Panc1 (cell line): ENCODE measurements around the gene CAMK2A.

Source experiments
- POLR2AphosphoS5 ChIP-seq: IDR thresholded peaks from 2 replicates; pipeline ENCODE4 v1.6.1; 2012; ENCODE audit warnings: mild to moderate bottlenecking, low read depth, low read length, moderate library complexity
- SIN3A ChIP-seq: IDR thresholded peaks from 2 replicates; pipeline ENCODE4 v1.6.1; 2012; ENCODE audit warnings: low read depth, mild to moderate bottlenecking, low read length, moderate library complexity, borderline replicate concordance; ENCODE audit not compliant: insufficient read depth
- TF ChIP-seq, protein P1 (sequence below): fragments of 450-650 bp; IDR thresholded peaks from 2 replicates; pipeline ENCODE4 v1.5.1; 2017; ENCODE audit warnings: mild to moderate bottlenecking
- TF ChIP-seq, protein P2 (sequence below), 2 experiments: IDR thresholded peaks; 2 replicates each; pipeline ENCODE4 v1.6.1; 2011 to 2012; ENCODE audit warnings: low read depth in 2 of 2, control low read depth in 1 of 2, low read length in 1 of 2, mild to moderate bottlenecking in 1 of 2, moderate library complexity in 1 of 2; ENCODE audit not compliant: insufficient read depth in 1 of 2

DNA sequence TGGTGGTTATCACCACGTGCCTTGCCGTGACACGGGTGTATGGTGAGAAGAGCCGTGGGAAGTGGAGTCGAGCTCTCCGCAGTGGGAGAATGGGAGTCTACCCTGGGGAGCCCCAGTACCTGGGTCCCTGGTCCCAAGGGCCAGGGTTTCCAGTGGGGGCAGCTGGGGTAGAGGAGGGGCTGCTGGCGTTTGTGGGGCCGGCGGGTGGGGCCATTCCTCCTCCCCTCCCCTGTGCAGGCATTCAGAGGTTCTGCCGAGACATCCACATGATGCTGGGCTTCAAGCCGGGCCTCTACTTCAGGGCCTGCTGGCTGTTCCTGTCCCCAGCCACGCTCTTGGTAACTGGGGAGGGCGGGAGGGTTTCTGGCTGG is 85.0 kb downstream of the CAMK2A start:
- TF ChIP-seq, protein P1, sequence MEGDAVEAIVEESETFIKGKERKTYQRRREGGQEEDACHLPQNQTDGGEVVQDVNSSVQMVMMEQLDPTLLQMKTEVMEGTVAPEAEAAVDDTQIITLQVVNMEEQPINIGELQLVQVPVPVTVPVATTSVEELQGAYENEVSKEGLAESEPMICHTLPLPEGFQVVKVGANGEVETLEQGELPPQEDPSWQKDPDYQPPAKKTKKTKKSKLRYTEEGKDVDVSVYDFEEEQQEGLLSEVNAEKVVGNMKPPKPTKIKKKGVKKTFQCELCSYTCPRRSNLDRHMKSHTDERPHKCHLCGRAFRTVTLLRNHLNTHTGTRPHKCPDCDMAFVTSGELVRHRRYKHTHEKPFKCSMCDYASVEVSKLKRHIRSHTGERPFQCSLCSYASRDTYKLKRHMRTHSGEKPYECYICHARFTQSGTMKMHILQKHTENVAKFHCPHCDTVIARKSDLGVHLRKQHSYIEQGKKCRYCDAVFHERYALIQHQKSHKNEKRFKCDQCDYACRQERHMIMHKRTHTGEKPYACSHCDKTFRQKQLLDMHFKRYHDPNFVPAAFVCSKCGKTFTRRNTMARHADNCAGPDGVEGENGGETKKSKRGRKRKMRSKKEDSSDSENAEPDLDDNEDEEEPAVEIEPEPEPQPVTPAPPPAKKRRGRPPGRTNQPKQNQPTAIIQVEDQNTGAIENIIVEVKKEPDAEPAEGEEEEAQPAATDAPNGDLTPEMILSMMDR: no peak
- TF ChIP-seq SIN3A (no peak), POLR2AphosphoS5 (no peak)
- TF ChIP-seq, protein P2, sequence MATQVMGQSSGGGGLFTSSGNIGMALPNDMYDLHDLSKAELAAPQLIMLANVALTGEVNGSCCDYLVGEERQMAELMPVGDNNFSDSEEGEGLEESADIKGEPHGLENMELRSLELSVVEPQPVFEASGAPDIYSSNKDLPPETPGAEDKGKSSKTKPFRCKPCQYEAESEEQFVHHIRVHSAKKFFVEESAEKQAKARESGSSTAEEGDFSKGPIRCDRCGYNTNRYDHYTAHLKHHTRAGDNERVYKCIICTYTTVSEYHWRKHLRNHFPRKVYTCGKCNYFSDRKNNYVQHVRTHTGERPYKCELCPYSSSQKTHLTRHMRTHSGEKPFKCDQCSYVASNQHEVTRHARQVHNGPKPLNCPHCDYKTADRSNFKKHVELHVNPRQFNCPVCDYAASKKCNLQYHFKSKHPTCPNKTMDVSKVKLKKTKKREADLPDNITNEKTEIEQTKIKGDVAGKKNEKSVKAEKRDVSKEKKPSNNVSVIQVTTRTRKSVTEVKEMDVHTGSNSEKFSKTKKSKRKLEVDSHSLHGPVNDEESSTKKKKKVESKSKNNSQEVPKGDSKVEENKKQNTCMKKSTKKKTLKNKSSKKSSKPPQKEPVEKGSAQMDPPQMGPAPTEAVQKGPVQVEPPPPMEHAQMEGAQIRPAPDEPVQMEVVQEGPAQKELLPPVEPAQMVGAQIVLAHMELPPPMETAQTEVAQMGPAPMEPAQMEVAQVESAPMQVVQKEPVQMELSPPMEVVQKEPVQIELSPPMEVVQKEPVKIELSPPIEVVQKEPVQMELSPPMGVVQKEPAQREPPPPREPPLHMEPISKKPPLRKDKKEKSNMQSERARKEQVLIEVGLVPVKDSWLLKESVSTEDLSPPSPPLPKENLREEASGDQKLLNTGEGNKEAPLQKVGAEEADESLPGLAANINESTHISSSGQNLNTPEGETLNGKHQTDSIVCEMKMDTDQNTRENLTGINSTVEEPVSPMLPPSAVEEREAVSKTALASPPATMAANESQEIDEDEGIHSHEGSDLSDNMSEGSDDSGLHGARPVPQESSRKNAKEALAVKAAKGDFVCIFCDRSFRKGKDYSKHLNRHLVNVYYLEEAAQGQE (IDR thresholded peaks at IDR 0.05; ENCODE audit: insufficient read depth in 1 of 2, low read depth in 2 of 2, low read length in 1 of 2): no peak
